ENCODE data around the gene HNRNPA0.

DNA sequence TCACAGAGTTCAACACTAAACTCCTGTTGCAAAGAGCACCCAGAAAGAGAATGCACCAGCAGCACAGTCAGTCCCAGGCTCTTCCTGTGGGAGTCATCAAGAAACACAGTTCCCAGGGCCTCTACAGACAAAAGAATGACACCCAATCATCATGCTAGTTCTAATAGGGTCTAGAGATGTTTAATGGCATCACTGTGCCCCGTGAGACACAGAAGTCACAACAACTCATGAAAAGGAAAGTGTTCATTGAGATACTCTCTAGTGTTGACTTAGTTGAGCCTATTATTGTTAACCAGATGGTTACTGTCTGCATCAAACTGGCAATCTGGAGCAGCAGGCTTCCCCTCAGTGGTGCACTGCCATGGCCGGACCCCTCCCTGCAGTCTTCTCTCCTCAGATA is 19.8 kb downstream of the HNRNPA0 start:
- TF ChIP-seq, protein P1, sequence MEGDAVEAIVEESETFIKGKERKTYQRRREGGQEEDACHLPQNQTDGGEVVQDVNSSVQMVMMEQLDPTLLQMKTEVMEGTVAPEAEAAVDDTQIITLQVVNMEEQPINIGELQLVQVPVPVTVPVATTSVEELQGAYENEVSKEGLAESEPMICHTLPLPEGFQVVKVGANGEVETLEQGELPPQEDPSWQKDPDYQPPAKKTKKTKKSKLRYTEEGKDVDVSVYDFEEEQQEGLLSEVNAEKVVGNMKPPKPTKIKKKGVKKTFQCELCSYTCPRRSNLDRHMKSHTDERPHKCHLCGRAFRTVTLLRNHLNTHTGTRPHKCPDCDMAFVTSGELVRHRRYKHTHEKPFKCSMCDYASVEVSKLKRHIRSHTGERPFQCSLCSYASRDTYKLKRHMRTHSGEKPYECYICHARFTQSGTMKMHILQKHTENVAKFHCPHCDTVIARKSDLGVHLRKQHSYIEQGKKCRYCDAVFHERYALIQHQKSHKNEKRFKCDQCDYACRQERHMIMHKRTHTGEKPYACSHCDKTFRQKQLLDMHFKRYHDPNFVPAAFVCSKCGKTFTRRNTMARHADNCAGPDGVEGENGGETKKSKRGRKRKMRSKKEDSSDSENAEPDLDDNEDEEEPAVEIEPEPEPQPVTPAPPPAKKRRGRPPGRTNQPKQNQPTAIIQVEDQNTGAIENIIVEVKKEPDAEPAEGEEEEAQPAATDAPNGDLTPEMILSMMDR (IDR thresholded peaks at IDR 0.05; ENCODE audit: poor library complexity, severe bottlenecking) = no peak
- TF ChIP-seq POLR2AphosphoS5 (IDR thresholded peaks at IDR 0.05) (peak; percentile 43), MXI1 (conservative IDR thresholded peaks at IDR 0.05; ENCODE audit: poor library complexity, severe bottlenecking) (no peak)
